ENCODE data around the gene NHSL1.

NHSL1 gene

GRCh38 chr6:138510093-138510492 lies 10.8 kb upstream of the NHSL1 start:
- H3K27ac ChIP-seq, result no peak overlapping the region
- DNase-seq (ENCODE audit: low spot score), result no peak
- POLR2A ChIA-PET (ENCODE audit: low non-redundant PET), result no interaction called here
- CTCF ChIA-PET, result interaction anchor here (0.6 to 1.3 kb wide), 4 partner anchors 8 to 508 kb away, joined by 3 to 6 read pairs (median 4); no protein-coding TSS in a partner anchor
- no peak for TF ChIP-seq CTCF (conservative IDR thresholded peaks at IDR 0.05; ENCODE audit: low read depth)

GRCh38 chr6:138509371-138509770 lies 10.1 kb upstream of the NHSL1 start:
- CTCF ChIA-PET, result interaction anchor here (0.6 kb wide), 4 partner anchors 8 to 507 kb away, joined by 3 to 6 read pairs (median 4); no protein-coding TSS in a partner anchor
- H3K27ac ChIP-seq, result no peak overlapping the region
- POLR2A ChIA-PET (ENCODE audit: low non-redundant PET), result no interaction called here
- DNase-seq (ENCODE audit: low spot score), result peak; percentile 20
- TF ChIP-seq CTCF (conservative IDR thresholded peaks at IDR 0.05; ENCODE audit: low read depth), result peak; percentile 25; the same call in 1 of the 2 replicates

GRCh38 chr6:138508676-138508988 lies 9.3 kb upstream of the NHSL1 start:
- ChIA-PET POLR2A (ENCODE audit: low non-redundant PET) (no interaction called here), CTCF (interaction anchor here (0.6 kb wide), 1 partner anchor 15 kb away, joined by 4 read pairs; no protein-coding TSS in a partner anchor)
- TF ChIP-seq CTCF (conservative IDR thresholded peaks at IDR 0.05; ENCODE audit: low read depth), result no peak
- no peak overlapping the region for H3K27ac ChIP-seq
- DNase-seq (ENCODE audit: low spot score), result no peak

- CTCF ChIA-PET, result interaction anchor here (0.6 kb wide), 1 partner anchor 394 kb away, joined by 7 read pairs; no protein-coding TSS in a partner anchor
- TF ChIP-seq CTCF (conservative IDR thresholded peaks at IDR 0.05; ENCODE audit: low read depth), result no peak
- no peak for DNase-seq (ENCODE audit: low spot score)
- POLR2A ChIA-PET (ENCODE audit: low non-redundant PET), result no interaction called here
- H3K27ac ChIP-seq, result no peak overlapping the region
Measured at GRCh38 chr6:138507977-138508675, 8.8 kb upstream of the NHSL1 start.

GRCh38 chr6:138504764-138505689 lies 5.7 kb upstream of the NHSL1 start:
- ChIA-PET POLR2A (ENCODE audit: low non-redundant PET) (no interaction called here), CTCF (no interaction called here)

More at GRCh38 chr6:138504764-138505689, 5.7 kb upstream of the NHSL1 start:
- H3K27ac ChIP-seq, result no peak overlapping the region
- DNase-seq (ENCODE audit: low spot score), result no peak
- TF ChIP-seq CTCF (conservative IDR thresholded peaks at IDR 0.05; ENCODE audit: low read depth), result no peak

Measured in RWPE1 (cell line).